CD4-positive, alpha-beta T cell treated with Interleukin-15 for 1 hour (primary cell): ENCODE measurements around the gene AHI1.
"Not testable (repeated sequence)": the region's sequence is repeated elsewhere in the genome, so short reads cannot be mapped to it uniquely, and the experiment has no call there.

Experiments used
- DNase-seq: peaks from one replicate; pipeline ENCODE4 v3.0.0-alpha.2; 2020

Gene AHI1

DNA sequence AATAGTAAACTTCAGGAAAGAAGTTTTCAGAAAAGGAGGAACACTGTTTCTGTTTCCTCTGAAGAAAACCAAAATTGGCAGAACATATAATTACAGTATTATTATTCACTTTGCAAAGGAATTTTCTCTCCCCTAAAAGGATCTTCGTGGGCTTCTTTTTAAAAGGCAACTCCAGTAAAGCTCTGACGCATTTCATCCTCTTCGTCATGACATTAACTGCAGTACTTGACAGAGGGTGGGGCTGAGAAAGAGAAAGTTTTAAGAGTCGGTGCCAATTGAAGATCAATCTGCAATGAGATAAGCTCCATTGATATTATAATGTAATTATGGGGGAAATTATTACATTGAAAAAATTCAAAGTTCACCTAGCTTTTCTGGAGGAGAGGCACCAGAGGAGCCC, 240.7 kb downstream of the AHI1 start:
- no peak for DNase-seq

DNA sequence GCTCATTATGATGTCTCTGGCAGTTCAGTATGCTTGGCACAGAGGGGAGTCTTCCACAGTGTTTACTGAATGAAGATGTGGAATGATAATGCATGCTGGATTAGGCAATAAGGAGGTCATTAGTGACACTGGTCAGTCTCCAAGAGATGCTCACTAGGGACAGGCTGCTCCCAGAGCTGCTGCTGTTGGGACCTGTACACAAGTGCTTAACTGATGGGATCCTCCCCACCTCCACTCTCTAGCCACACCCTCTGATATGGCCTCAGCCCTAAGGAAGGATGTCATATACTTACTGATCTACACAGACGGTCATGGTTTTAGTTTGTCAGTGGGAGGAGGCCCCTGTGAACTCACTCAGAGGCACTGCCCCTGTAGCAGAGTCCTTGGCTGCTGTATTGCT, 243.1 kb downstream of the AHI1 start:
- DNase-seq: no peak

DNA sequence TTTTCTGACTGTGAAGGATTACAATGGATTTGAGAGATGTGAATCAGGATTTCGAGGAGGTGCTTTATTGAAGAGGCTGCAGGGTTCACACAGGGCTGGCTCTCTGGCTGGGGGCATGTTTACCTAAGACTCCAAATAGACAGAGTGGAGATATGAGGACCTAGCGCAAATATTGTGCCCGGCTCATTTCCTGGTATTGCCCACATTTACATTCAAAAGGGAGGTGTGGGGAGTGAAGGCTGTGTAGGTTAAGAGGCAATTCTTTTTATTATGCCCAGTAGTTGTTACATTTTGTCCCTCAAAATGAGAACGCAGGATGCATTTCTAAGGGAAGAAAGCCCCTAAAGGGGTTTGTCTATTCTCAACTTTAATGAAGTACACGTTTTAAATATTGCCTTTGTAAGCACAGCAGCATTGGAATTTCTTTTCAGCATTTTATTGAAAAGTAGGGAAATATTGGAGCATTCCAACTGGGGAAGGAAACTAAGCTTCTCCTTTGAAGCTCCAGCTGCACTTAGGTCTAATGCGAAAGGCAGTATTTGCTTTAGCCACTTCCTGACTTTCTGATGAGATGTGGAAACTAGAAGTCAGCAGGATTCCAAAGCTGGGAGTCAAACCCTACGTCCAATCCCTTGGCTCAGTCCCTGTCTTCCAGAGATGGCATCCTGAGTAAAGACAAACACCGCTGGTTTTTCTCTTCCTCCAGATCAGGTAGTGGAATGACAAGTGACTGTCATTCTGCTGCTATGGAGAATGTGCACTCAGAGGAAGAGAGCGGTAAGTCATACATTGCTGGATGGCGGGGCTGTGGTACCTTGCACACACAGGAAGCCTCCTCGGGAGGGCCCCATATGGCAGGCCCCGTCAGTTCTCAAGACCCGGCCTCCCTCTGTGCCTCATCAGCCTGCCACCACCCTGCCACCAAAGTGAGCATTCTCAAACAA, 245.8 kb downstream of the AHI1 start:
- no peak for DNase-seq

DNA sequence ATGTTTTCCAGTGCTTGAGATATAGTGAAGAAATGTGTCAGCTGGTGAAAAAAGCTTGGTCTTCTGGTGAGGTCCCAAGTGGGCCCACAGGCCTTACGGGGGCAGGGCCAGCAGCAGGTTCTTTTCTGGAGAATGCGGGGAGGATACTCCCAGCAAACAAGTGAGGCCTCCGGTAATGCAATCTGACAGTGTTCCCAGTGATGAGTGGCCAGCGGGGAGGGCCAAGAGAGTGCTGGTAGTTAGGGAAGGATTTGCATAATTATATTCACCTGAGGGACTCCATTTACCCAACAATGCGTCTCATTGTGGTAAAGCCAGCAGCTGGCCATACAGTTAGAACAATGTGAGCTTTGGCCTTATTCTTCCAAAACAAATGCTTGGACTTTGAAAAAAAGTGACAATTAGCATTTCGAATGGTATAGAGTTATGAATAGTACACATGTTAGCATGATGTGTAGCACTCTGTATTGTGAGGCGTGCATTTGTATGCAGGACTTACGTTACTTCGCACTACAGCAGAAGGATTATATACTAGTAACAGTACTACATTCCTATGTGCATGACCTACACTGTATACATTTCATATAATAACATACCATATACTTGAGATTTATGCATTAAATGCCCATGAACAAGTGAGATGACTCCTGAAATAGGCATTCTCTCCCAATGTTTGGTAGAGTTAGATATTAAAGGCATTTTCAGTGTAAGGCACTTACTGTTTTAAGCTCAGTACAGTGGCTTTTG, 246.6 kb downstream of the AHI1 start:
- no peak for DNase-seq

DNA sequence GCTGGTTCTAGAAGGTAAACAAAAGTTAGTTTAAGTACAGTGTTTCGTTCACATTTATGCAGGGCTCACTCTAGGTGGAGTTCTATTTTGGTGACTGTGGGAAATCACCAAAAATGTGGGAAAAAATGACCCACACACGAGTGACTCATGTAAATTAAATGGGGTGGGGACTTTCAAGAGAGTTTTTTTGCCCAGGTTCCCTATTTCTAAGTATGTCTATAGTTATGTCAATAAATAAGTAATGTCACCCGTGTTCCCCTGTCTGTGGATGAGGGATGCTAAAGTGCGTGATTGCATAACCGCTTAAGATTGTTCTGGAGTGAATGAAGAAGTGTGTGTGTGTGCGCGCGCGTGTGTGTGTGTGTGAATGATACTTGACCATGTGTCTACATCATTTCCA, 247.3 kb downstream of the AHI1 start:
- DNase-seq: peak; percentile 31

DNA sequence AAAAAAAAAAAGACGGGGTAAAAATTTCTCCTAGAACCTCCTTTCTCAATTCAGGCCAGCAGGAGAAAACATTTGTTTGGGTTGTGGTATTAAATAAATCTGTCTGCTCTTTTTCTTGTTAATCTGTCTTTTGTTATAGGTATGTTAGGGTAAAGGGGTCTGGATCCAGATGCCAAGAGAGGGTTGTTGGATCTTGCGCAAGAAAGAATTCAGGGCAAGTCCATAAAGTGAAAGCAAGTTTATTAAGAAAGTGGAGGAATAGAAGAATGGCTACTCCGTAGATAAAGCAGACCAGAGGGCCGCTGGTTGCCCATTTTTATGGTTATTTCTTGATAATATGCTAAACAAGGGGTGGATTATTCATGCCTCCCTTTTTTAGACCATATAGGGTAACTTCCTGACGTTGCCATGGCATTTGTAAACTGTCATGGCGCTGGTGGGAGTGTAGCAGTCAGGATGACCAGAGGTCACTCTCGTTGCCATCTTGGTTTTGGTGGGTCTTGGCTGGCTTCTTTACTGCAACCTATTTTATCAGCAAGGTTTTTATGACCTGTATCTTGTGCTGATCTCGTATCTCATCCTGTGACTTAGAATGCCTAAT, 251.0 kb downstream of the AHI1 start:
- not testable (repeated sequence) for DNase-seq

DNA sequence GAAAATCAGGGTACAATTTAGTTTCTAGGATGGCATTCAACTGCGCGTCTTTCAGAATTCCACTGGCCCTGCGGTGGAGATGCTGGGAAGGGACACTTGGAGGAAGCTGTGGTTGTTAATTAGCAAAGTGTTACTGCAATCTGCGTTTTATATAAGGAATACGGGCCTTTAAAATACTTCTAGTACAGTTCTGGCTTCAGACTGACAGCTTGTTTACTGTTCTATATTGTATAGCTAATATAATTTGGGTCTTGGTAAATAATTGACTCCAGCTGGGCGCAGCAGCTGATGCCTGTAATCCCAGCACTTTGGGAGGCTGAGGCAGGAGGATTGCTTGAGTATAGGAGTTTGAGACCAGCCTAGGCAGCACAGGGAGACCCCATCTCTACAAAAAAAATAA, 252.7 kb downstream of the AHI1 start:
- no peak for DNase-seq

DNA sequence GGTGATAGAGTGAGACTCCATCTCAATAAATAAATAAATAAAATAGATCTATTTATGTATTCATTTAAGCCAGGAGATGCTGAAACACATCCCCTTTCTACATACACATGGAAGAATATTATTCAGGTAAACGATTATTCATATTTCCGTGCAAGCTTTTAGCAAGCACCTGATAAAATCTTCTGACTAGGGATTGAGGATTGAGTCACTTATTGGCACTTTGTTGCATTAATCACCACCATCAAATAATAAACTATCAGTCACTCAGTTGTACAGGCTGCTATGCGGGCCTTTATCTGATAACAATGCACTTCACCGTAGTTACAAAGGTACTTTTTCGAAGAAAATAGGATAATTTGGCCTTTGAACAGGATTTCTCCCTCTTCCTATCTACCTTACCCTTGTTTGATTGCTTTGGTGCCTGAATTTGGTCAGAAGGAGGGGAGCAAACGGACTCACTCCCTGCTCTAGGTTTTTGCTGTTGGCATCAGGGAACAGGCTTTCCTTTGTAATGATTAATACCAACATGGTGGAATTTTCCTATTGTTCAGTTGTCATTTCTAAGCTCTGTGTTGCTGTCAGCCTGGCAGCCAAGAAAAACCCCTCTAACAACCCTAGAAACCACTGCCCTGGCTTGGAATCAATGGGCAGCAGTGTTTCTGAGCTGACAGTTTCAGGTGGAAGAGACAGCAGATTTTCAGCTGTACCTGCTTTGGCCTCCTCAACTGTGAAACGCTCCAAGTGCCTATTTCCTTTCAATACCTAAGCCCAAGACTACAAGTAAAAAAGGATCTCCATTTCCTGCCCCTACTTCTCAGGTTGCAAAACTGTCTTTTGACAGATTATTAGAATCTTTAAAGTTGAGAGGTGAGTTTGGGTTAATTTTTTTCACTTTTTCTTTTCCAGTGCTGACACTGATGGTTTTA, 253.4 kb downstream of the AHI1 start:
- no peak for DNase-seq

DNA sequence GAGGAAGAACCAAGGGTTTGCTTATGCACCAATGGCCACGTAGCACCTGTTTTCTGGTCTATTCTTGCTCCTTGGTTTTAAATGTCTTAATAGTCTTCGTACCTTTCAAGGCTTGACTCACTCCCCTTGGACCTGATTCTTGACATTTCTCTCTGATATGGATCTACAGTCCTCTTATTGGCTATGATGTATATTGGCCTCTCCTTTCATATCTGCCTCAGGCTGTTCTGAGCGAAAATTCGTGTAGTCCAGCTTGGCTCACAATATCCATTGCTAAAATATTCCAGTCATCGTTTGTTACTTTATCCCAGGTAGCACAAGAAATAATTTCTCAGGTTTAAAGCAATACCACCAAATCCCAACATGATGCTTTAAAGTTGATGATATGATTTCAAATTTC, 256.8 kb downstream of the AHI1 start:
- DNase-seq: no peak

DNA sequence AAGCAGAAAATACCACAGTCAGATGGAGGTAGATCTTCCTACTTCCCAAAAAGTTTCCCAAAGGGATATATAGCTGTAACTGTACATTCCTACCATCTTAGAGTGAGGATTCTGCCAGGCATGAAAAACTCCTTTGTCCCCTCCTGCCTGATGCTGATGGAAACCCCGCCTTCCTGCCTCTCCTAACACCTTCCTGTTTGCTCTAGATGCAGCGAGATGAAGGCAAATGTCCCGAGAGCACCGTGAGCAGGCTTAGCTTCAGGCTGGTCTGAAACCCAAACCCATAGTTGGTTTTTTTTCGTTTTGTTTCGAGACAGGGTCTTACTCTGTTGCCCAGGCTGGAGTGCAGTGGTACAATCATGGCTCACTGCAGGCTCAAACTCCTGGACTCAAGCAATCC, 260.8 kb downstream of the AHI1 start:
- no peak for DNase-seq

DNA sequence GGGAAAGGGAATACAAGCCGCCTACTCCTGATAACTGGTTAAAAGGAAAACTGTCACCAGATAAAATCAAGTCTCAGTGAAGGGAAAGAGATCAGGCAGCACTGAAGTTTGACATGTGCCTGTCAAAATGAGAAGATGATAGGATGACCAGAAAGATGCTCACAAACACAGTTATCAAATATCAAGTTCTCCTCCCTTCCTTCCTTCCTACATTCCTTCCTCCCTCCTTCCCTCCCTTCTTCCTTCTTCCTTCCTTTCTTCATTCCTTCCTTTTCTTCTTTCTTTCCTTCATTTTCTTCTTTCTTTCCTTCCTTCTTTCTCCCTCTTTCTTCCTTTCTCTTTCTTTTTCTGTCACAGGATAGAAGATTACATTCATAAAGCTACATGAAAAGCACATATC, 261.2 kb downstream of the AHI1 start:
- DNase-seq: no peak

DNA sequence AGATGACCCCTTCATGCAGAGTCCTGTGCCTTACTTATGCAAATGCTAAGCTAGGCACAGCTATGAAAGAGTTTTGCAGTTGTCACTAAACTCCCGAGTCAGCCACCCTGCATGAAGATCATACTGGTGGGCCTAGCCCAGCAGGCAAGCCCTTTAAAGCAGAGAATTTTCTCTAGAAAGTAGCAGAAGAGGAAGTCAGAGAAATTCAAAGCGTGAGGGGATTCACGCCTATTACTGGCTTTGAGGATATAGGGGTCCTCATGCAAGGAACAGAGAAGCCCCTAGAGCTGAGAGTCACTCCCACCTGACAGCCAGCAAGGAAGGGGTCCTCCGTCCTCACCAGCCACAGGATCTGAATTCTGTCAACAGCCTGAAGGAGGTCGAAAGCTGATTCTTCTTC, 261.8 kb downstream of the AHI1 start:
- DNase-seq: no peak

DNA sequence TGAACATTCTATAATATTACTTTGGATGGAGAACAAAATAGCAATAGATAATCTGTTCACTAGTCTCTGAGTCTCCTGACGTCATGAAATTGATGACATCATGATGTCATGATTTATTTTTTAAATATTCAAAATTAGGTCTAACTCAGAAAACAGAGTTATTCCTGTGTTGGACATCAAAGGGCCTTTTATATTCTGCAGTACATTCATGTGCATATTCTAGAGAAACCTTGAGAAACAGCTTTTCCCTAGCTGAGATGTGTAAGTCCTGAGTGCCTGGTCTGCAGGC, 263.1 kb downstream of the AHI1 start:
- DNase-seq: no peak

DNA sequence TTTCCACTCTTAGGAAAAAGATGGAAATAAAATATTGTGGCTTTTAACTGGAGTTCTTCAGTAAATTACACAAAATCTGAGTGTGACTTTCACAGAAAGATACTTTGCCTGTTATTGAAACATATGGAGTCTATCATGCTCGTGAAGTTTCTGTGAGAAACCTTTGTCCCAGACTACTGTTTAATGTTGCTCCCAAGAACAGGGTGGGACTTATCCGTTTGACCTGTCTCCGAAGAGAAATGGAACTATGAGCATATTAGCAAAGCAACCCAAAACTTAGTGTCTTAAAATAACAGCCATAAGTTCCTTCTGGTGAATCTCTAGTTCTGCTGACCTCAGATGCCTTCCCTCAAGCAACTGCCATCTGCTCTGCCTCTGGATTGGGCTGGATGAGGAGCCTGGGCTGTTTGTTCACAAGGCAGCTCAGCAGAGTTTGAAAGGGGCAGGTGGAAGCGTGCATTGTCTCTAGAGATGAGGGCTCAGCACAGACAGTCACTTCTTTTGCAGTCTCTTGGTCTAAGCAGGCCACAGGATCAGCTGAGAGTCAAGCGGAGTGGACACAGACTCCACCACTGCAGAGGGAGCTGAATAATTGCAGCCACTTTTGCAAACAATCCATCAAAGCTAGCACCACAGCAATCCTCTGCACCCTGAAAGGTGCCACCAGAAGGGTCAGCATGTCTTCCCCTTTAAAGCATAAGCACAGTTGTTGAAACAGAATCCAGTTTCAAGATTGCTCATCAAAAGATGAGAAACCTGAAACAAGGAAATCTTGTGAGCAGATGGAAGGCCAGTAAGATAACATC, 263.7 kb downstream of the AHI1 start:
- DNase-seq: no peak
